Measurements from ENCODE around the gene CTDNEP1.
A peak's percentile ranks its signal among the peaks of the same experiment; 100 is the strongest.

CTDNEP1 gene

GRCh38 chr17:7220593-7221277 lies 30.8 kb downstream of the CTDNEP1 start:
- no peak for TF ChIP-seq FOXM1 (IDR thresholded peaks at IDR 0.05; ENCODE audit: borderline replicate concordance, low read depth)
- TF ChIP-seq RAD21 (IDR thresholded peaks at IDR 0.05; ENCODE audit: low read depth) = peak; percentile 43; the same call in 1 of the 2 replicates

GRCh38 chr17:7219812-7220592 lies 31.5 kb downstream of the CTDNEP1 start, which contains the start of the genes ACADVL and DLG4:
Gene ACADVL, plus strand, starts transcription at chr17:7219938. Its CDS starts 47 bp downstream, at chr17:7219985.
Gene DLG4, minus strand, starts transcription at chr17:7219836.
- TF ChIP-seq YY1 (IDR thresholded peaks at IDR 0.05; ENCODE audit: low read depth) (no peak; the same call in 1 of the 2 replicates), TAF1 (IDR thresholded peaks at IDR 0.05; ENCODE audit: low read depth) (peak; percentile 75), NFIC (IDR thresholded peaks at IDR 0.05) (peak; percentile 7; the same call in 1 of the 2 replicates), EP300 (IDR thresholded peaks at IDR 0.05; ENCODE audit: borderline replicate concordance) (peak; percentile 47; the same call in 1 of the 2 replicates), TCF12 (IDR thresholded peaks at IDR 0.05; ENCODE audit: low read depth) (peak; percentile 50; the same call in 1 of the 2 replicates), RAD21 (IDR thresholded peaks at IDR 0.05; ENCODE audit: low read depth) (no peak), ZBTB7A (IDR thresholded peaks at IDR 0.05; ENCODE audit: low read depth) (peak; percentile 84; the same call in 1 of the 2 replicates), EGR1 (IDR thresholded peaks at IDR 0.05) (peak; percentile 98)
- TF ChIP-seq, protein P1, sequence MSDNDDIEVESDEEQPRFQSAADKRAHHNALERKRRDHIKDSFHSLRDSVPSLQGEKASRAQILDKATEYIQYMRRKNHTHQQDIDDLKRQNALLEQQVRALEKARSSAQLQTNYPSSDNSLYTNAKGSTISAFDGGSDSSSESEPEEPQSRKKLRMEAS (IDR thresholded peaks at IDR 0.05) = peak; percentile 40; the same call in 1 of the 2 replicates

- TF ChIP-seq TCF12 (IDR thresholded peaks at IDR 0.05; ENCODE audit: low read depth) = no peak
- TF ChIP-seq ZBTB7A (IDR thresholded peaks at IDR 0.05; ENCODE audit: low read depth) = no peak
- TF ChIP-seq YY1 (IDR thresholded peaks at IDR 0.05; ENCODE audit: low read depth) = no peak
- TF ChIP-seq NFIC (IDR thresholded peaks at IDR 0.05) = no peak
- TF ChIP-seq USF1 (IDR thresholded peaks at IDR 0.05) = no peak
- TF ChIP-seq, protein P2, sequence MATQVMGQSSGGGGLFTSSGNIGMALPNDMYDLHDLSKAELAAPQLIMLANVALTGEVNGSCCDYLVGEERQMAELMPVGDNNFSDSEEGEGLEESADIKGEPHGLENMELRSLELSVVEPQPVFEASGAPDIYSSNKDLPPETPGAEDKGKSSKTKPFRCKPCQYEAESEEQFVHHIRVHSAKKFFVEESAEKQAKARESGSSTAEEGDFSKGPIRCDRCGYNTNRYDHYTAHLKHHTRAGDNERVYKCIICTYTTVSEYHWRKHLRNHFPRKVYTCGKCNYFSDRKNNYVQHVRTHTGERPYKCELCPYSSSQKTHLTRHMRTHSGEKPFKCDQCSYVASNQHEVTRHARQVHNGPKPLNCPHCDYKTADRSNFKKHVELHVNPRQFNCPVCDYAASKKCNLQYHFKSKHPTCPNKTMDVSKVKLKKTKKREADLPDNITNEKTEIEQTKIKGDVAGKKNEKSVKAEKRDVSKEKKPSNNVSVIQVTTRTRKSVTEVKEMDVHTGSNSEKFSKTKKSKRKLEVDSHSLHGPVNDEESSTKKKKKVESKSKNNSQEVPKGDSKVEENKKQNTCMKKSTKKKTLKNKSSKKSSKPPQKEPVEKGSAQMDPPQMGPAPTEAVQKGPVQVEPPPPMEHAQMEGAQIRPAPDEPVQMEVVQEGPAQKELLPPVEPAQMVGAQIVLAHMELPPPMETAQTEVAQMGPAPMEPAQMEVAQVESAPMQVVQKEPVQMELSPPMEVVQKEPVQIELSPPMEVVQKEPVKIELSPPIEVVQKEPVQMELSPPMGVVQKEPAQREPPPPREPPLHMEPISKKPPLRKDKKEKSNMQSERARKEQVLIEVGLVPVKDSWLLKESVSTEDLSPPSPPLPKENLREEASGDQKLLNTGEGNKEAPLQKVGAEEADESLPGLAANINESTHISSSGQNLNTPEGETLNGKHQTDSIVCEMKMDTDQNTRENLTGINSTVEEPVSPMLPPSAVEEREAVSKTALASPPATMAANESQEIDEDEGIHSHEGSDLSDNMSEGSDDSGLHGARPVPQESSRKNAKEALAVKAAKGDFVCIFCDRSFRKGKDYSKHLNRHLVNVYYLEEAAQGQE (IDR thresholded peaks at IDR 0.05; ENCODE audit: low read depth) = no peak
- no peak for TF ChIP-seq CEBPB (IDR thresholded peaks at IDR 0.05)
- TF ChIP-seq EGR1 (IDR thresholded peaks at IDR 0.05) = no peak
- TF ChIP-seq CREB1 (IDR thresholded peaks at IDR 0.05; ENCODE audit: low read depth) = no peak
- TF ChIP-seq, protein P1 (IDR thresholded peaks at IDR 0.05) = no peak
- TF ChIP-seq TEAD4 (IDR thresholded peaks at IDR 0.05) = no peak
- no peak for TF ChIP-seq TAF1 (IDR thresholded peaks at IDR 0.05; ENCODE audit: low read depth)
- no peak for TF ChIP-seq RAD21 (IDR thresholded peaks at IDR 0.05; ENCODE audit: low read depth)
- TF ChIP-seq FOXM1 (IDR thresholded peaks at IDR 0.05; ENCODE audit: borderline replicate concordance, low read depth) = no peak
- TF ChIP-seq EP300 (IDR thresholded peaks at IDR 0.05; ENCODE audit: borderline replicate concordance) = no peak
These were observed 32.2 kb downstream of the CTDNEP1 start for GRCh38 chr17:7219229-7219811.

GRCh38 chr17:7218758-7219157 lies 32.8 kb downstream of the CTDNEP1 start:
- no peak for TF ChIP-seq FOXM1 (IDR thresholded peaks at IDR 0.05; ENCODE audit: borderline replicate concordance, low read depth)
- TF ChIP-seq TAF1 (IDR thresholded peaks at IDR 0.05; ENCODE audit: low read depth) = no peak
- TF ChIP-seq CREB1 (IDR thresholded peaks at IDR 0.05; ENCODE audit: low read depth) = no peak
- TF ChIP-seq TCF12 (IDR thresholded peaks at IDR 0.05; ENCODE audit: low read depth) = no peak
- no peak for TF ChIP-seq EGR1 (IDR thresholded peaks at IDR 0.05)
- TF ChIP-seq, protein P2 (IDR thresholded peaks at IDR 0.05; ENCODE audit: low read depth) = no peak
- TF ChIP-seq, protein P1 (IDR thresholded peaks at IDR 0.05) = no peak
- TF ChIP-seq RAD21 (IDR thresholded peaks at IDR 0.05; ENCODE audit: low read depth) = no peak
- TF ChIP-seq TEAD4 (IDR thresholded peaks at IDR 0.05) = no peak
- TF ChIP-seq YY1 (IDR thresholded peaks at IDR 0.05; ENCODE audit: low read depth) = no peak
- TF ChIP-seq NFIC (IDR thresholded peaks at IDR 0.05) = no peak
- no peak for TF ChIP-seq CEBPB (IDR thresholded peaks at IDR 0.05)
- no peak for TF ChIP-seq EP300 (IDR thresholded peaks at IDR 0.05; ENCODE audit: borderline replicate concordance)
- TF ChIP-seq USF1 (IDR thresholded peaks at IDR 0.05) = no peak
- TF ChIP-seq ZBTB7A (IDR thresholded peaks at IDR 0.05; ENCODE audit: low read depth) = no peak

All from Ishikawa (cell line).